OCI-LY7 (cell line): ENCODE measurements around the gene MPPED2. TPM values are rescaled to one million over a fixed set of nuclear protein-coding genes. Genes with fewer than 3 reads are reported as not detected.

Experiments
- BruUV-seq: library from RNA; stranded (reverse); fragments of 400-500 nt; replicated peaks from 2 replicates; lab custom pipeline; 2021; lab: Mats Ljungman, UMichigan
- CTCF ChIA-PET: fragments of 300-600 bp; sonication (Branson Sonifier 250); formaldehyde crosslinking; loops from one replicate; lab custom pipeline; 2022; ENCODE audit warnings: antibody characterized with exemption; ENCODE audit not compliant: unreplicated experiment; lab: Charles Lee
- POLR2A ChIA-PET: fragments of 300-600 bp; sonication (Branson Sonifier 250); formaldehyde crosslinking; loops from one replicate; lab custom pipeline; 2022; ENCODE audit warnings: antibody characterized with exemption; lab: Charles Lee
- DNase-seq: peaks from one replicate; pipeline ENCODE4 v3.0.0-alpha.2; 2015; ENCODE audit warnings: low spot score
- H2AFZ ChIP-seq: fragments of 200-600 bp; sonication (generic), shearing (Covaris generic); 2 replicates; pipeline ENCODE4 v1.6.1; 2014; ENCODE audit warnings: mild to moderate bottlenecking, antibody characterized with exemption, low read length, moderate library complexity
- H3K27ac ChIP-seq: fragments of 200-600 bp; sonication (generic); 2 replicates; pipeline ENCODE4 v1.5.1; 2014; ENCODE audit warnings: mixed run types, low read depth, mild to moderate bottlenecking, moderate library complexity, low read length, inconsistent platforms; ENCODE audit not compliant: poor library complexity, severe bottlenecking
- H3K36me3 ChIP-seq: fragments of 200-600 bp; sonication (generic); 2 replicates; pipeline ENCODE4 v1.6.1; 2014; ENCODE audit warnings: mild to moderate bottlenecking, antibody characterized with exemption, low read length, moderate library complexity, mixed read lengths; ENCODE audit not compliant: insufficient read depth
- H3K4me1 ChIP-seq: fragments of 200-600 bp; sonication (generic); 2 replicates; pipeline ENCODE4 v1.5.1; 2014; ENCODE audit warnings: mild to moderate bottlenecking, low read length; ENCODE audit not compliant: insufficient read depth, poor library complexity, severe bottlenecking
- H3K4me2 ChIP-seq: fragments of 200-600 bp; sonication (generic); 2 replicates; pipeline ENCODE4 v1.6.1; 2014; ENCODE audit warnings: mild to moderate bottlenecking, low read length
- H3K4me3 ChIP-seq: fragments of 200-600 bp; sonication (generic); 2 replicates; pipeline ENCODE4 v1.5.1; 2014; ENCODE audit warnings: mild to moderate bottlenecking, low read depth, low read length; ENCODE audit not compliant: poor library complexity, severe bottlenecking
- H3K79me2 ChIP-seq: fragments of 200-600 bp; sonication (generic); 2 replicates; pipeline ENCODE4 v1.6.1; 2016; ENCODE audit warnings: low read depth, mild to moderate bottlenecking, low read length, moderate library complexity, mixed read lengths; ENCODE audit not compliant: insufficient read depth
- H3K9me2 ChIP-seq: fragments of 200-600 bp; sonication (generic); 2 replicates; pipeline ENCODE4 v1.6.1; 2016; ENCODE audit warnings: mild to moderate bottlenecking, low read length, mixed read lengths; ENCODE audit not compliant: insufficient read depth
- H3K9me3 ChIP-seq: fragments of 200-600 bp; sonication (generic); 2 replicates; pipeline ENCODE4 v1.6.1; 2014; ENCODE audit warnings: mild to moderate bottlenecking, mixed run types, low read length, mixed read lengths
- H4K20me1 ChIP-seq: fragments of 200-600 bp; sonication (generic); 2 replicates; pipeline ENCODE4 v1.6.1; 2014; ENCODE audit warnings: mild to moderate bottlenecking, antibody characterized with exemption, low read length, moderate library complexity, mixed read lengths; ENCODE audit not compliant: insufficient read depth
- EZH2phosphoT487 ChIP-seq: fragments of 200-600 bp; sonication (generic); IDR thresholded peaks from 2 replicates; pipeline ENCODE4 v1.6.1; 2018; ENCODE audit warnings: low read depth, borderline replicate concordance, mild to moderate bottlenecking, mixed run types, antibody characterized with exemption, low read length, moderate library complexity, mixed read lengths
- intact Hi-C: fragments of 100-400 bp; cut with micrococcal nuclease; formaldehyde crosslinking; loops from one replicate; pipeline ENCODE4 v1.10.0; 2022; ENCODE audit not compliant: unreplicated experiment
- total RNA-seq, 2 experiments: library from RNA; depleted of rRNA in 1 of 2; stranded (reverse); fragments of >200 nt in 1 of 2; shearing (Covaris generic) in 1 of 2; gene quantifications; 2 replicates each; pipeline ENCODE4 v1.2.3, GENCODE V29; 2014 to 2022
- TF ChIP-seq, protein P1 (sequence below): fragments of 200-600 bp; sonication (generic); conservative IDR thresholded peaks from 2 replicates; pipeline ENCODE4 v1.5.1; 2014; ENCODE audit warnings: mild to moderate bottlenecking, antibody characterized with exemption, low read length, moderate library complexity, mixed read lengths

MPPED2 gene
- total RNA-seq, 2 experiments from 2014 or later, result not detected

DNA sequence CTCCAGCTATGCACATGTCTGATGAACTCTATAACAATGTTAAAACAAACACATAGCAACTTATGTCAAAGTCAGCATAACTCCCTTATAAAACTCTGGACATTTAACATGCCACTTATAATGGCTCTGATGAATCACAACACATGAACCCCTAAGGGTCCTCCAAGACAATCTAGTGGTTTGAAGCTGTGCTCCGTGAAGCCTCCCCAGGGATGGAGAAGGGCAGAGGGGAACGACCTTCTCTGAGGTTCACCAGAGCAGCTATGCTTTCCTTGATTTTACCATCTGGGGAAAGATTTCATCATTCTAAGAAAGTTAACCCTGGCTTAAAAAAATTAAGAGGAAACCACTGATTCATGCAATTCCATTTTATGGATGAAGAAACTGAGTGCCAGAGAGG is 84.4 kb downstream of the MPPED2 start:
- ChIA-PET CTCF (no interaction called here), POLR2A (no interaction called here)
- no peaks in the 10 kb centered on the region for H3K9me3 ChIP-seq
- H3K4me3 ChIP-seq, result no peak overlapping the region
- H3K4me1 ChIP-seq, result no peaks in the 10 kb centered on the region
- H3K9me2 ChIP-seq, result no peaks in the 10 kb centered on the region
- H3K4me2 ChIP-seq, result no peak overlapping the region
- intact Hi-C loops, result no loop called here
- H3K36me3 ChIP-seq, result no peaks in the 10 kb centered on the region
- no peak overlapping the region for H2AFZ ChIP-seq
- no peak for TF ChIP-seq EZH2phosphoT487
- TF ChIP-seq, protein P1, sequence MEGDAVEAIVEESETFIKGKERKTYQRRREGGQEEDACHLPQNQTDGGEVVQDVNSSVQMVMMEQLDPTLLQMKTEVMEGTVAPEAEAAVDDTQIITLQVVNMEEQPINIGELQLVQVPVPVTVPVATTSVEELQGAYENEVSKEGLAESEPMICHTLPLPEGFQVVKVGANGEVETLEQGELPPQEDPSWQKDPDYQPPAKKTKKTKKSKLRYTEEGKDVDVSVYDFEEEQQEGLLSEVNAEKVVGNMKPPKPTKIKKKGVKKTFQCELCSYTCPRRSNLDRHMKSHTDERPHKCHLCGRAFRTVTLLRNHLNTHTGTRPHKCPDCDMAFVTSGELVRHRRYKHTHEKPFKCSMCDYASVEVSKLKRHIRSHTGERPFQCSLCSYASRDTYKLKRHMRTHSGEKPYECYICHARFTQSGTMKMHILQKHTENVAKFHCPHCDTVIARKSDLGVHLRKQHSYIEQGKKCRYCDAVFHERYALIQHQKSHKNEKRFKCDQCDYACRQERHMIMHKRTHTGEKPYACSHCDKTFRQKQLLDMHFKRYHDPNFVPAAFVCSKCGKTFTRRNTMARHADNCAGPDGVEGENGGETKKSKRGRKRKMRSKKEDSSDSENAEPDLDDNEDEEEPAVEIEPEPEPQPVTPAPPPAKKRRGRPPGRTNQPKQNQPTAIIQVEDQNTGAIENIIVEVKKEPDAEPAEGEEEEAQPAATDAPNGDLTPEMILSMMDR, result no peak
- no peak overlapping the region for H3K27ac ChIP-seq
- no peaks in the 10 kb centered on the region for H4K20me1 ChIP-seq
- H3K79me2 ChIP-seq, result no peaks in the 10 kb centered on the region
- BruUV-seq, result no TSS peak
- DNase-seq, result no peak

DNA sequence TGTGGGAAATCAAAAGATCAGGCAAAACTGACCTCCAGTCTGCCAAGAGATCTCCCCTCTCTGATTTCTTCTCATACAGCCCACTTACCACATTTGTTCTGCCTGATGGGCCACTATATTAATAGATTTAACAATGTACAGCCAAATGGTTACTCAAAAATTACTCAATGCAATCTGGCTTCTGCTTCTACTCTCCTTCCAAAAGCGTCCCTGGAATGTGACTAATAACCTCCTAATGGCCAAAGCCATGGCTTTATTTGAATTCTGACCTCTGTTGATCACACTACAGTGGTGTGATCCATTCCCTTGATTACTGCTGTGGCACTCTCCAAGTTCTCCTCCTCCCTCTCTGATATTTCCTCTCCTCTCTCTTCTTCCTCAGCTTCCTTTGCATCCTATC is 86.2 kb downstream of the MPPED2 start:
- DNase-seq, result no peak
- Histone ChIP-seq H3K9me2 (no peaks in the 10 kb centered on the region), H4K20me1 (no peaks in the 10 kb centered on the region), H3K36me3 (no peaks in the 10 kb centered on the region), H3K9me3 (no peaks in the 10 kb centered on the region), H3K4me1 (no peaks in the 10 kb centered on the region), H2AFZ (no peak overlapping the region), H3K4me3 (no peak overlapping the region), H3K4me2 (no peak overlapping the region), H3K27ac (no peak overlapping the region), H3K79me2 (no peaks in the 10 kb centered on the region)
- CTCF ChIA-PET, result no interaction called here
- intact Hi-C loops, result no loop called here
- TF ChIP-seq, protein P1, result no peak
- no peak for TF ChIP-seq EZH2phosphoT487
- POLR2A ChIA-PET, result no interaction called here
- BruUV-seq, result no TSS peak

GRCh38 chr11:30497600-30497999 is 88.6 kb downstream of the MPPED2 start:
- no peak overlapping the region for H2AFZ ChIP-seq
- H3K36me3 ChIP-seq, result no peaks in the 10 kb centered on the region
- no peak overlapping the region for H3K4me2 ChIP-seq
- TF ChIP-seq, protein P1, result no peak
- TF ChIP-seq EZH2phosphoT487, result no peak
- ChIA-PET POLR2A (no interaction called here), CTCF (no interaction called here)
- H3K9me2 ChIP-seq, result no peaks in the 10 kb centered on the region
- no peaks in the 10 kb centered on the region for H3K4me1 ChIP-seq
- H4K20me1 ChIP-seq, result no peaks in the 10 kb centered on the region
- no peak overlapping the region for H3K4me3 ChIP-seq
- no peak for DNase-seq
- H3K27ac ChIP-seq, result no peak overlapping the region
- intact Hi-C loops, result no loop called here
- no peaks in the 10 kb centered on the region for H3K79me2 ChIP-seq
- no TSS peak for BruUV-seq
- no peaks in the 10 kb centered on the region for H3K9me3 ChIP-seq
